BJ (cell line): ENCODE measurements around the gene ERC1. TPM values are rescaled to one million over a fixed set of nuclear protein-coding genes. Genes with fewer than 3 reads are reported as not detected.
"Not testable (repeated sequence)": the region's sequence is repeated elsewhere in the genome, so short reads cannot be mapped to it uniquely, and the experiment has no call there.

Experiments
- CTCF ChIA-PET: fragments of 350-600 bp; formaldehyde crosslinking; extraction: SDS; loops from one replicate; lab custom pipeline; 2021; ENCODE audit warnings: antibody characterized with exemption, inconsistent platforms; lab: Yijun Ruan, JAX
- POLR2A ChIA-PET: fragments of 300-600 bp; sonication (Branson Sonifier 250); formaldehyde crosslinking; extraction: SDS; loops from one replicate; lab custom pipeline; 2021; ENCODE audit warnings: antibody characterized with exemption; lab: Charles Lee
- DNase-seq: peaks from one replicate; pipeline ENCODE4 v3.0.0-alpha.2; 2011; ENCODE audit warnings: low read depth
- H3K27me3 ChIP-seq: 2 replicates; pipeline ENCODE4 v1.6.0; 2011; ENCODE audit warnings: low read length; ENCODE audit not compliant: control insufficient read depth, insufficient read depth
- H3K36me3 ChIP-seq: 2 replicates; pipeline ENCODE4 v1.5.1; 2011; ENCODE audit warnings: low read length; ENCODE audit not compliant: control insufficient read depth, insufficient read depth
- H3K4me3 ChIP-seq: 2 replicates; pipeline ENCODE4 v1.5.1; 2011; ENCODE audit warnings: low read depth, mild to moderate bottlenecking, control low read depth, low read length
- polyA plus RNA-seq: library from polyadenylated mRNA; depleted of rRNA; stranded (reverse); fragments of >200 nt; gene quantifications from 2 replicates; pipeline ENCODE4 v1.2.3, GENCODE V29; 2011
- TF ChIP-seq, protein P1 (sequence below): IDR thresholded peaks from 2 replicates; pipeline ENCODE4 v1.5.1; 2011; ENCODE audit warnings: low read depth, mild to moderate bottlenecking, control low read depth, inconsistent platforms, low read length, moderate library complexity; ENCODE audit not compliant: insufficient read depth

ERC1 gene
- polyA plus RNA-seq, 1 experiment, result 14.5 TPM

DNA sequence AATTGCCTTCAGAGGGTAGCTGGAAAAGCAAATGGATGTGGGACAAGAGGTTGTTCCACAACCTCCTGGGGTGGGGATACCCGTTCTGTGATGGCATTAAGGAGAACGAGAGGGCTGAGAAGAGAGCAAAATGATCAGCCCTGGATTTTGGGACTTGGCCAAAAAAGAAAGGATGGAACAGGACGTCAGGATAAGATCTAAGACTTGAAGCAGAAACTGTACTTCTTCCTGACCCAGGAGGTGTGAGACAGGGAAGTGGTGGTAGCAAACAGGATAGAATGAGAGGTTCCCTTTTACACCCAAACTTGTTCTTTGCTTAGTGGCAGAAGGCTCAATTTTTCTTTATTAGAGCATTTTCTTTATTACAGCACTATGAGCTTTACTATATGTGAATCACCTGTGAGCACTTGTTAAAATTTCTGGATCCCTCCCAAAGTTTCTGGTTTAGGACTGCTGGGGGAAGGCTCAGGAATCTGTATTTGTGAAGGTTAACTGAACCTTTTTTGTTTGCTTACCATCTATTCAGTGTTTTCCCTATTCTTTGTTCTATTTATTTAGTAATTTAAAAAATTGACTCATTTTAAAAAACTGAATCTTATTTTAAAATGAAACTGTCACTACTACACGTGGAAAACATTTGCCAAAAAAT, 59.2 kb downstream of the ERC1 start:
- H3K27me3 ChIP-seq, result no peaks in the 10 kb centered on the region
- TF ChIP-seq, protein P1, sequence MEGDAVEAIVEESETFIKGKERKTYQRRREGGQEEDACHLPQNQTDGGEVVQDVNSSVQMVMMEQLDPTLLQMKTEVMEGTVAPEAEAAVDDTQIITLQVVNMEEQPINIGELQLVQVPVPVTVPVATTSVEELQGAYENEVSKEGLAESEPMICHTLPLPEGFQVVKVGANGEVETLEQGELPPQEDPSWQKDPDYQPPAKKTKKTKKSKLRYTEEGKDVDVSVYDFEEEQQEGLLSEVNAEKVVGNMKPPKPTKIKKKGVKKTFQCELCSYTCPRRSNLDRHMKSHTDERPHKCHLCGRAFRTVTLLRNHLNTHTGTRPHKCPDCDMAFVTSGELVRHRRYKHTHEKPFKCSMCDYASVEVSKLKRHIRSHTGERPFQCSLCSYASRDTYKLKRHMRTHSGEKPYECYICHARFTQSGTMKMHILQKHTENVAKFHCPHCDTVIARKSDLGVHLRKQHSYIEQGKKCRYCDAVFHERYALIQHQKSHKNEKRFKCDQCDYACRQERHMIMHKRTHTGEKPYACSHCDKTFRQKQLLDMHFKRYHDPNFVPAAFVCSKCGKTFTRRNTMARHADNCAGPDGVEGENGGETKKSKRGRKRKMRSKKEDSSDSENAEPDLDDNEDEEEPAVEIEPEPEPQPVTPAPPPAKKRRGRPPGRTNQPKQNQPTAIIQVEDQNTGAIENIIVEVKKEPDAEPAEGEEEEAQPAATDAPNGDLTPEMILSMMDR, result no peak
- no peak overlapping the region for H3K4me3 ChIP-seq
- H3K36me3 ChIP-seq, result no peaks in the 10 kb centered on the region; the same call in 1 of the 2 replicates
- DNase-seq, result no peak
- CTCF ChIA-PET, result interaction anchor here (1.6 kb wide), 1 partner anchor 25 kb away, joined by 3 read pairs; no protein-coding TSS in a partner anchor
- POLR2A ChIA-PET, result no interaction called here

DNA sequence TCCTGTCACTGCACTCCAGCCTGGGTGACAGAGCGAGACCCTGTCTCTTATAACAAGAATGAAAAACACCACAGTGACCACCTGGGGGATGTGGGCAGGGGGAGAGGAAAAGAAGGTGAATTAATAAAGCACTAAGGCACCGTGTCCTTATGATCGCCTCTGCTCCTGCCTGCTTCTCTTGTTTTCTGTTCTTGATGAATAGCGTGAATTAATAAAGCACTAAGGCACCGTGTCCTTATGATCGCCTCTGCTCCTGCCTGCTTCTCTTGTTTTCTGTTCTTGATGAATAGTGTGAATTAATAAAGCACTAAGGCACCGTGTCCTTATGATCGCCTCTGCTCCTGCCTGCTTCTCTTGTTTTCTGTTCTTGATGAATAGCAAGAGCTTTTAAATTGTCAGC, 60.6 kb downstream of the ERC1 start:
- DNase-seq, H3K4me3 ChIP-seq, H3K27me3 ChIP-seq, H3K36me3 ChIP-seq, POLR2A ChIA-PET: not testable (repeated sequence)
- CTCF ChIA-PET, result interaction anchor here (1.6 kb wide), 1 partner anchor 24 kb away, joined by 3 read pairs; no protein-coding TSS in a partner anchor

DNA sequence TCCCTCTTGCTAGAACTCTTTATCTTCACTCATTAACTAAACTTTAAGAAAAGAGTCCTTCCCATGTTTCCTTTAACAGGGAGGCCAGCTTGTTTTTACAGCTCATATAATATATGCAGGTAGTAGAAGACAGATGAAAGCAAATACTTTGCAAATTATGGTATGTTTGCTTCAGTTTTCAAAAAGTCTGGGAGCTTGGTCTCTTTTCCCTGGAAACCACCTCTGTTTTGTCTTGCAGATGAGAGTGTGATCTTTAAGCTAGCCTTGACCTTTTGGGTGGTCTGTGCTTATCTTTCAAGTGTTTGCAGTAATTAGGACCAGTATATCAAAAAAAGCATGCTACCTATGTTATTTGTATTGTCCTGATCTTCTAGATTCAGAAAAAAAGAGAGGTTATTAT, 62.7 kb downstream of the ERC1 start:
- TF ChIP-seq, protein P1, result no peak
- H3K36me3 ChIP-seq, result no peaks in the 10 kb centered on the region; the same call in 1 of the 2 replicates
- ChIA-PET POLR2A (no interaction called here), CTCF (no interaction called here)
- no peak for DNase-seq
- H3K4me3 ChIP-seq, result no peak overlapping the region
- H3K27me3 ChIP-seq, result no peaks in the 10 kb centered on the region

DNA sequence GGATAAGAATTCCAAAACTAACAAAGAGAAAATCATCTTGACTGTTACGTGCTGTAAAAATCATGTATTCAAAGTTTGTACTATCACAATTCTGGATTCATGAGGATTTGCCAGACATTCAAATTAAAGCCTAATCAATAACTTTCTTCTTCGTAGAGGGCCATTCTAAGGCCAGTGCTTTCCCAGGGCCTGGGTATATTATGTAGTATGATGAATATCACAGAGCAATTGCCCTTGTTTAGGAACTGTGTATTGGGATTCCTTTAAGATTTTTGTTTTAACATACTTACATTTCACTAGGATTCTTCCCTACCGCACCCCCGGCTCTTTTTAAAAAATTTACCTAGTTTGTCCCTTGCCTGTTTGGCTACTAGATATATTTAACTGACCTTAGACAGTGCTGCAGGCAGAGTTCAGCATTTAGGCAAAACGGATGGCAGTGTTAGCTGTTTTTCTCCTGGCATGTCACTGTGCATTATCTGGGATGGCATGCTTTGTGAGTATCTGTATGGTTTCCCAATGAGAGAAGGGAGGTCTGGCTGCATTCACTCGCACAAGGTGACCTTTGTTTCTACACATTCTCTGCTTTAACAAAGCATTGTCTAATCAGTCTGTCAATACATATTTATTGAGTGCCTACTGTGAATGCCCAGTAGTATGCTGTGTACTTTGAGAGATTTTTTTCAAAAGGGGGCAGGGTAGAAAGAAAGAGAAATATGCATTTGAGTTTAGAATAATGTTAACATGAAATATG, 63.3 kb downstream of the ERC1 start:
- TF ChIP-seq, protein P1, result no peak
- Histone ChIP-seq H3K36me3 (no peaks in the 10 kb centered on the region; the same call in 1 of the 2 replicates), H3K27me3 (no peaks in the 10 kb centered on the region), H3K4me3 (no peak overlapping the region)
- POLR2A ChIA-PET, result no interaction called here
- CTCF ChIA-PET, result no interaction called here
- no peak for DNase-seq

DNA sequence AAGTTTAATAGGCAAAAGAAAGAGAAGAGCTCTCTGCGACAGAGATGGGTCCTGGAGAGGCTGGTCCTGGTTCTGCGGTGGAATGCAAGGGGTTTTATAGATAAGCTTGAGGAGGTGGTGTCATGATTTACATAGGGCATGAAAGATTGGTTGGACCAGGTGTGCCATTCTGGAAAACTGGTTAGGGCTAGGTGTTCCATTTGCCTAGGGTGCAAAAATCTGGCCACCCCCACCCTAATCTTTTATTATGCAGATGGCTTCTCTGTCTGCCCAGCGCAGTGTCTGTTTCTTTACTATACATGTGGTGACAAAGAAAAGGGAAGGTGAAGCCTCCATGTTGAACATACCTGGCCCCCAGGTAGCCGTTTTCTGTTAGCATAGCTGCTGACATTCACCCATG, 65.4 kb downstream of the ERC1 start:
- DNase-seq, result no peak
- POLR2A ChIA-PET, result no interaction called here
- Histone ChIP-seq H3K27me3 (no peaks in the 10 kb centered on the region), H3K4me3 (no peak overlapping the region), H3K36me3 (no peaks in the 10 kb centered on the region; the same call in 1 of the 2 replicates)
- CTCF ChIA-PET, result interaction anchor here (1.7 kb wide), 1 partner anchor 46 kb away, joined by 4 read pairs; no protein-coding TSS in a partner anchor
- TF ChIP-seq, protein P1, result no peak
